ENCODE data around the gene MYBBP1A.

Gene MYBBP1A

DNA sequence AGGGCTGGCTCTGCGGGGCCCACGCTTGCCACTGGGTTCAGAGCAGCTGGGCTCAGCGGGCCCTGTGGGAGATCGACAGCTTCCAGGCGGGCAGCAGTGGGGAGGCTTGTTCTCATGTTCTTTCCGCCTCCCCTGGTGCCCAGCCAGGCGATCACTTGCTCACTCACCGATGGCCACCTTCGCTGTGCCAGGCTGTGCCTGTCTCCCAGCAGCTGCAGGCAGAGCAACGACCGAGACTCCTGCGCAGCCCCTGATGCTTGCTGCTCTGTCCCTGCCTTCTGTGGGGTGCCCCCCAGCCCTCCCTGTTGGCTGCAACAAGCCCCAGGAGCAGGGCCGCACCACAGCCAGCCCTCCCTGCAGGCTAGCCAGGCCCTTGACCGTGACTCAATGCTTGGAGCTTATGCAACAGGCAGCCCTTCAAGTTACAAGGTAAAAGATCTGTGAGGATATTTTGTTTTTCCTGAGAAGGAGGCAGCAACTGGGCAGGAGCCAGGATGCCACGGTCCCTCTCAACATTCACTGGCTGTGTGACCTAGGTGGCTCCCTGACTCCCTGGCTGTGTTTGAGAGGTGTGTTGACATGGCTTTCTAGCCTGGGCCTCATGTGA lies 66.1 kb downstream of the MYBBP1A start:
- no peak for TF ChIP-seq POLR2AphosphoS5 (IDR thresholded peaks at IDR 0.05; ENCODE audit: low read depth, low read length)
- TF ChIP-seq SPI1 (IDR thresholded peaks at IDR 0.05; ENCODE audit: low read depth, low read length), result no peak
- TF ChIP-seq TAF1 (IDR thresholded peaks at IDR 0.05; ENCODE audit: low read depth, low read length), result no peak
- TF ChIP-seq PAX5 (IDR thresholded peaks at IDR 0.05; ENCODE audit: insufficient read depth, low read length, severe bottlenecking), result no peak
- no peak for TF ChIP-seq POU2F2 (IDR thresholded peaks at IDR 0.05; ENCODE audit: low read depth, low read length)
- TF ChIP-seq POLR2A (IDR thresholded peaks at IDR 0.05; ENCODE audit: low read depth, low read length), result no peak
- FAIRE-seq, result no peak
- DNase-seq (ENCODE audit: insufficient read length, low spot score), result no peak
